ENCODE data around the gene NF2.

Gene NF2

DNA sequence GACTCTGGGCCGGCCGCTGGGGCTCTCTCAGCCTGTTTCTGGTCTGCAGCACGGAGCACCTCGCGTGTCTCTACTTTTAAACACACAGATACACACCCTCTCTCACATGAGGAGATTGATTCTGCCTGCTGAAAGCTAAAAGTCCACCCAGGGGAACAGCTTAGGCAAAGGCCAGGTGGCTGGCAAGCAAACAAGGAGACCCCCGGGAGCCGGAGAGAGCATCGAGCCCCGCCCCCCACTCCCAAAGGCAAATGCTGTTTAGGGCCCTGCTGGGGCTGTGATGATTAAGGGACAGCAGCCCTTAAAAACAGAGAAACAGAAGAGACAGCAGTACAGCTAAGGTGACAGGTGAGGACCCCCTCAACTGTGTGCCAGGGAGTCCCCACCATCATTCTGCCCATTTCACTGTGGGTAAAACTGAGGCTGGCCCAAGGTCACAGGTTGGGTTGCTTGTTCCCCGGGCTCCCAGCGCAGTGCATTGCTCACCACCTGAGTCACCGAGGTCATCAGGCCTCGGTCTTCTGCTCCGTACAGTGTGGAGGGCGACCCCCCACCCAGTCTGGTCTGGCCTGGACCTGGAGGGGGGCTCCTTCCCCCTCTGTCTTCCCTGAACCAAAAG, 123.2 kb downstream of the NF2 start:
- DNase-seq, result no peak

GRCh38 chr22:29727131-29727523, 123.7 kb downstream of the NF2 start:
- DNase-seq, result peak; percentile 42

- DNase-seq, result no peak
Observed at GRCh38 chr22:29729161-29729560, 125.7 kb downstream of the NF2 start.

- no peak for DNase-seq
Observed at GRCh38 chr22:29731058-29731850, 127.8 kb downstream of the NF2 start.

GRCh38 chr22:29732883-29733282, 129.4 kb downstream of the NF2 start:
- DNase-seq, result no peak

GRCh38 chr22:29733362-29734201, 130.1 kb downstream of the NF2 start:
- peak; percentile 26 for DNase-seq

GRCh38 chr22:29734406-29734805, 131.0 kb downstream of the NF2 start:
- no peak for DNase-seq

- DNase-seq, result no peak
Observed at GRCh38 chr22:29734838-29735237, 131.4 kb downstream of the NF2 start.

DNA sequence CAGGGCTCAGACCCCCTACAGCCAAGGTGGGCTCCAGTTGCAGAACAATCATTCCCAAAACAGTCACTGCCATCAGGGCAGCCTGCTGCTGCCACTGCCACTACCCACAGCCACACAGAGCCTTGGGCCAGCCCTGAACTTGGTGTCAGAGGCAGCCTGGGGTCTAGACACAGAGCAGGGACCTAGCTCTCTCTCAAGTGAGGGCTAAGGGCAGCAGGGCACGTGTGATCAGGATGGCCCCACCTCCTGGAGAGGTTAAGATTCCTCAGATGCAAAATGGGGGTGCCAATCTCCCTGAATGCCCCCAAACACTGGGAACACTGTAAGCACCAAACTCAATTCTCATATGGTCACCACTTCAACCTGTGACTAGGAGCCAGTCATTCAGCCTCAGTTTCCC, 132.0 kb downstream of the NF2 start:
- no peak for DNase-seq

GRCh38 chr22:29737251-29738117, 134.1 kb downstream of the NF2 start:
- no peak for DNase-seq

DNA sequence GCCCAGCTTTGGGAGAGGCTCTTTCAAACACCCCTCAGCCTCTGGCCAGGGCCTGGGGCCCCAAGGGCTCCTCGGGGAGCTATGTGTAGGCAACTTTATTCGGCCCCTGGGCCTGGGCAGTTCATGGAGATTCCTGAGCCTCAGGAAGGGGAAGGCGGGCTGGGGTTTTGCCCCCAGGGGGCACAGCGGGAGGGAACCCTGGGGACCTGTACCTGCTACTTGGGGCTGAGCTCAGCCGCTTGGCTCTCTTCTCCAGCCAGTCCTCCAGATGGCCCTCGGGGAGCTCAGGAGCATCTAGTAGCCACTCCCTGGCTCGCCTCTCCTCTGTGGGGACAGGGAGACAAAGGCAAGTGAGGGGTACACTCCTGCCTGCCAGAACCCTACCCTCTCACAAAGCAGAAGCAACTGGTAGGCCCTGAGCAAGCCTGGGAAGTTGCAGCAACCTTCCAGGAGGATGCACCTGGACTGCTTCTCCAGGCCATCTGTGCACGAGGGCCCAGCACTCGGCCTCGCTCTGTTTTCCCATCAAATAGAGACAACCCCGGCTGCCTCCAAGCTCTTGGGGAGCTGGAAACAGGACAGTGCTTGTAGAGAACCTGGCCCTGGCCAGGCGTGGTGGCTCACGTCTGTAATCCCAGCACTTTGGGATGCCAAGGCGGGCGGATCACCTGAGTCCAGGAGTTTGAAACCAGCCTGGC, 134.8 kb downstream of the NF2 start:
- DNase-seq, result no peak

DNA sequence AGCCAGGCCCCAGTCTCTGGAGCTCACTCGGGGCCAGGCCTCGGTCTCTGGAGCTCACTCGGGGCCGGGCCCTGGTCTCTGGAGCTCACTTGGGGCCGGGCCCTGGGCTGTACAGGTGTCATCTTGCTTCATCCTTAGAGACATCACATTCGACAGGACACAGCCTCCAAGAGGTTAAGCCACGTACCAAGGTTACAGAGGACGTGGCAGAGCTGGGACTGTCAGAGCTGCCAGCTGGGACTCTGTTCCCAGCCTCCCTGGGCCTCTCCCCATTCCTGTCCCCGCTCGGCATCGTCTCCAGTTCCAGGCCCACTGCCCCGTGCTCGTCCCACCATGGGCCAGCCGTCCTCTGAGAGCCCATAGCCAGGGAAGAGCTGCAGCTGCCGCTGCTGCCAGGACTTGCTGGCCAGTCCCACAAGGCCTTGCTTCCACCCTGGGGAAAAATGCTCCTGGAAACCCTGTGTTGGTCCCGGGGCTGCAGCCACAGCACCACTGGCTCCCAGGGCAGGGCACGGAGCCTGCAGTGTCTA, 136.0 kb downstream of the NF2 start:
- DNase-seq, result no peak

- DNase-seq, result no peak
Observed at GRCh38 chr22:29740216-29740615, 136.8 kb downstream of the NF2 start.

DNA sequence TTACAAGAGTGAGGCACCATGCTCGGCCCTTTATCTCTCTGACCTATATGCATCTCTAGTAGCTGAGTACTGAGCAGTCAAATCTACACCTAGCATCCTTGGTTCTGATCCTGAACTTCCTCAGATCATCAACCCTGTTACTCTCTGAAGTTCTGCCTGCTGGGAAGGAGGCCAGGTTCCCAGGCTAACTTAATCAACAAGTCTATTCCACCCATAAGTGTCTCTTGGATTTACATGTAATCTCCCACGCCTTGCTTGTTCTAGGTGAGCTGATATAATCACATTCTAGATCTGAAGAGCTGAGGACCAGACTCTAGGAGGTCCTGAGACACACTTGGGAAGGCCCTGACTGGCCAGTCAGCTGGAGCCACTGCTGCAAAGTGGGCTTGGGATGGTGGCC, 138.5 kb downstream of the NF2 start:
- DNase-seq, result no peak

GRCh38 chr22:29742326-29742725, 138.9 kb downstream of the NF2 start:
- no peak for DNase-seq

- DNase-seq, result peak; percentile 50
Observed at GRCh38 chr22:29744902-29745301, 141.5 kb downstream of the NF2 start.

- DNase-seq, result no peak
Observed at GRCh38 chr22:29747832-29748231, 144.4 kb downstream of the NF2 start.

Measured in fibroblast of skin of right quadriceps (primary cell).